LNCaP clone FGC (cell line): ENCODE results near the gene ZFHX2.

Experiments used
- DNase-seq: peaks from one replicate; pipeline ENCODE4 v3.0.0-alpha.2; 2011; ENCODE audit warnings: low read depth
- H3K4me3 ChIP-seq: 2 replicates; pipeline ENCODE4 v1.5.1; 2011; ENCODE audit warnings: mild to moderate bottlenecking, low read depth, low read length, control low read depth
- TF ChIP-seq, protein P1 (sequence below): IDR thresholded peaks from 2 replicates; pipeline ENCODE4 v1.5.1; 2012; ENCODE audit warnings: mild to moderate bottlenecking; ENCODE audit not compliant: control insufficient read depth, insufficient read depth; ENCODE audit errors: extremely low read depth

ZFHX2 gene

GRCh38 chr14:23485326-23485725 lies 66.2 kb downstream of the ZFHX2 start:
- no peak for DNase-seq
- TF ChIP-seq, protein P1, sequence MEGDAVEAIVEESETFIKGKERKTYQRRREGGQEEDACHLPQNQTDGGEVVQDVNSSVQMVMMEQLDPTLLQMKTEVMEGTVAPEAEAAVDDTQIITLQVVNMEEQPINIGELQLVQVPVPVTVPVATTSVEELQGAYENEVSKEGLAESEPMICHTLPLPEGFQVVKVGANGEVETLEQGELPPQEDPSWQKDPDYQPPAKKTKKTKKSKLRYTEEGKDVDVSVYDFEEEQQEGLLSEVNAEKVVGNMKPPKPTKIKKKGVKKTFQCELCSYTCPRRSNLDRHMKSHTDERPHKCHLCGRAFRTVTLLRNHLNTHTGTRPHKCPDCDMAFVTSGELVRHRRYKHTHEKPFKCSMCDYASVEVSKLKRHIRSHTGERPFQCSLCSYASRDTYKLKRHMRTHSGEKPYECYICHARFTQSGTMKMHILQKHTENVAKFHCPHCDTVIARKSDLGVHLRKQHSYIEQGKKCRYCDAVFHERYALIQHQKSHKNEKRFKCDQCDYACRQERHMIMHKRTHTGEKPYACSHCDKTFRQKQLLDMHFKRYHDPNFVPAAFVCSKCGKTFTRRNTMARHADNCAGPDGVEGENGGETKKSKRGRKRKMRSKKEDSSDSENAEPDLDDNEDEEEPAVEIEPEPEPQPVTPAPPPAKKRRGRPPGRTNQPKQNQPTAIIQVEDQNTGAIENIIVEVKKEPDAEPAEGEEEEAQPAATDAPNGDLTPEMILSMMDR = no peak
- H3K4me3 ChIP-seq = no peak overlapping the region

GRCh38 chr14:23483236-23483854 lies 68.2 kb downstream of the ZFHX2 start:
- H3K4me3 ChIP-seq = no peak overlapping the region
- TF ChIP-seq, protein P1 = peak; percentile 36; the same call in 1 of the 2 replicates
- no peak for DNase-seq

DNA sequence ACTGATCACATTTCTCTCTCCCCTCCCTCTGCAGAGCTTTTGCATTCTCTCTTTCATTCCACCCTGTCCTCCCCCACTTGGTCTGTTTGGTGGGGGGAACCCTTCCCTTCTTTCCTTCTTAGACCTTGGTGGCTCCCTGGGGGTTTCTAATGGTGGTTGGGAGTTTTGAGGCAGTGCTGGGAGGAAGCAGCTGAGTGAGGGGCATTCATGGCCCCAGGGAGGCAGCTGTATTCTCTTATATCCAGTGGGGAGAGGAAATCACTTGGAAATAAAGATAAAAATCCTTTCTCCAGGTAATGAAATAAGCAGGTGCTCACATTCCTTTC lies 68.8 kb downstream of the ZFHX2 start:
- no peak overlapping the region for H3K4me3 ChIP-seq
- no peak for DNase-seq
- TF ChIP-seq, protein P1 = no peak

- TF ChIP-seq, protein P1 = no peak
- H3K4me3 ChIP-seq = no peak overlapping the region
- DNase-seq = no peak
These were observed 69.4 kb downstream of the ZFHX2 start for GRCh38 chr14:23481979-23482822.

DNA sequence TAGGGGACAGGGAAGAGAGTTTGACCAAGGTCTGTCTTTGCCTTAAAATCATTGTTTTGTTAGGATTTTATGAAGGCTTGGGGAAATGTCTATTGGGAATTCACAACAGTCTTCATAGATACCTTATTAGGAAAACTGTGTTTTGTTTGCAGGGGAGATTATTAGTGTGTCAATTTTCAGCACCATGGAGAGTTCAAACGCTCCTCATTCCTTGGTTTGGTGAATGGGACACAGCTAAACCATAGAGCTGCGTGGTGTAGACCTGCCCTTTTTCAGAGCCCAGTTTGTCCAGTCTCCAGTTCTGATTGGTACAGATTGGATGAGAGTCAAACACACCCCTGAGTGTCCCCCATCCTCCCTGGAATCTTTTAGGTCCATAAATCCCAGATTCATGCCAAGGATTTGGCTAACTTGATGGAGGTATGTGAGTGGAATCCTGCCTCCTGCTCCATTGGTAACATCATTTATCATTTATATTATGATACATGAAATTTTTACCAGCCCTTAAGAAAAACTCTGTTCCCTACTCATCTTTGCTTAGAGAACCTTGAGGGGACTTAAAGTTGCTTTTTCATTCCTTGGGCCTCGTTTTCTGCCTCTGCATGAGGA lies 70.1 kb downstream of the ZFHX2 start:
- no peak for DNase-seq
- TF ChIP-seq, protein P1 = no peak
- no peak overlapping the region for H3K4me3 ChIP-seq

DNA sequence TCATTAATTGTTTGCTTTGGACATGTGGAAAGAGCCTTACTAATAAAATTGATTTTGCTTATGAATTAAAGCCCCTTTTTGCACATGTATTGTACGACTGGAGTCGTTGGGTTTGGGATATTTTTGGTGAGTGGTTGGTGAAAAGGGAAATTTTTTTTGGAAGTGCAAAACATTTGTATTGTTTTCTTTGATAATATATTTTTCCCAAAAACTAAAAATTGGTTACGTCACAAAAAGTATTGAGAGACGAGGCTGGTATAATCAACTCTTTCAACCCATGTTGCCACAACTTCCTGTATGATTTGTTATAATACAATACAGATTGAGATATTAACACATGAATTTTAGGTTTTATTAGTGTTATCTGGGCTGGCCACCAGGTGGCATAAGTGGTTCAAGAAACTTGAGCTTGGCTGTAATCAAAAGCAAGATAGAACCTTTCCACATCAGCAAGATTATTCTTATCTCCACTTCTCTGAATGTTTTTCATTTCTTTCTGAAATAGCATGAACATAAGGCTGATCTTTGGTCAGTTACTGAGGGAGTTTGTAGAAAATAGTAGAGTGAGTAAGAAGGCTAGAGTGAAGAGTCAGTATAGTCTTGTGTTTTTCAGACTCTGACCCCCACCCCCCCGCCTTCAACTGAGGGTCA lies 73.3 kb downstream of the ZFHX2 start:
- no peak overlapping the region for H3K4me3 ChIP-seq
- TF ChIP-seq, protein P1 = peak; percentile 70
- peak; percentile 18 for DNase-seq
